Vagina (tissue), 2 donors: Measurements from ENCODE around the gene FABP1. TPM values are rescaled to one million over a fixed set of nuclear protein-coding genes. Genes with fewer than 3 reads are reported as not detected.
A peak's percentile ranks its signal among the peaks of the same experiment; 100 is the strongest.

Experiments used
- DNase-seq, 2 donors: peaks; one replicate each; pipeline ENCODE4 v3.0.0-alpha.2; 2017; ENCODE audit errors: extremely low spot score in 2 of 2
- H3K27ac ChIP-seq: fragments of 200-600 bp; sonication (generic); one replicate; pipeline ENCODE4 v1.5.1; 2019
- H3K27me3 ChIP-seq: fragments of 200-600 bp; sonication (generic); one replicate; pipeline ENCODE4 v1.5.1; 2019
- H3K36me3 ChIP-seq, 2 donors: fragments of 200-600 bp; sonication (generic); one replicate each; pipeline ENCODE4 v1.5.1; 2017 to 2019
- H3K4me1 ChIP-seq: fragments of 200-600 bp; sonication (generic); one replicate; pipeline ENCODE4 v1.5.1; 2019
- H3K4me3 ChIP-seq, 2 donors: fragments of 200-600 bp; sonication (generic); 1 replicate in 1 of 2; 2 replicates in 1 of 2; pipeline ENCODE4 v1.5.1; 2016 to 2019
- H3K9me3 ChIP-seq: fragments of 200-600 bp; sonication (generic); one replicate; pipeline ENCODE4 v1.5.1; 2019
- CTCF ChIP-seq, 3 experiments: fragments of 450-650 bp in 2 of 3; fragments of 200-600 bp in 1 of 3; sonication (generic) in 1 of 3; IDR thresholded peaks; one replicate each; pipeline ENCODE4 v1.5.1; 2017 to 2019; ENCODE audit warnings: antibody characterized with exemption in 3 of 3, mild to moderate bottlenecking in 2 of 3, moderate library complexity in 2 of 3
- POLR2A ChIP-seq, 2 donors: fragments of 450-650 bp; IDR thresholded peaks; one replicate each; pipeline ENCODE4 v1.6.1; 2017; ENCODE audit warnings: antibody characterized with exemption in 2 of 2, mild to moderate bottlenecking in 2 of 2, moderate library complexity in 2 of 2
- POLR2AphosphoS5 ChIP-seq, 2 donors: sonication (generic); formaldehyde crosslinking; IDR thresholded peaks; one replicate each; pipeline ENCODE4 v1.9.0; 2017; ENCODE audit warnings: antibody characterized with exemption in 2 of 2, mild to moderate bottlenecking in 2 of 2, low read depth in 1 of 2; ENCODE audit not compliant: insufficient read depth in 1 of 2
- intact Hi-C: fragments of 100-400 bp; cut with DNase I; formaldehyde crosslinking; loops from one replicate; pipeline ENCODE4 v1.15.1; 2023
- total RNA-seq: library from RNA; depleted of rRNA; stranded (reverse); fragments of >200 nt; gene quantifications from one replicate; pipeline ENCODE4 v1.2.3, GENCODE V29; 2016

FABP1 gene
- total RNA-seq, 1 donor from 2014 or later: not detected

GRCh38 chr2:88170472-88170892 is 42.6 kb upstream of the FABP1 start:
- intact Hi-C loops: no loop called here

GRCh38 chr2:88168386-88168785 is 40.5 kb upstream of the FABP1 start:
- DNase-seq: peak in 1 of 2 donors; percentile 44
- H3K27ac ChIP-seq: no peak overlapping the region

More at GRCh38 chr2:88170472-88170892, 42.6 kb upstream of the FABP1 start:
- no peaks in the 10 kb centered on the region for H3K9me3 ChIP-seq
- TF ChIP-seq CTCF (IDR thresholded peaks at IDR 0.05) (no peak), POLR2A (IDR thresholded peaks at IDR 0.05) (no peak), POLR2AphosphoS5 (IDR thresholded peaks at IDR 0.05; ENCODE audit: insufficient read depth in 1 of 2, low read depth in 1 of 2) (no peak)
- H3K4me1 ChIP-seq: peaks cover 18% of the 10 kb centered on the region
- peak overlapping the region; percentile 60 to 79 for H3K4me3 ChIP-seq
- peak in 1 of 2 donors; percentile 86 for DNase-seq
- no peaks in the 10 kb centered on the region for H3K36me3 ChIP-seq
- peak overlapping the region; percentile 84 for H3K27ac ChIP-seq
- no peaks in the 10 kb centered on the region for H3K27me3 ChIP-seq

GRCh38 chr2:88167740-88168139 is 39.9 kb upstream of the FABP1 start:
- H3K4me3 ChIP-seq: no peak overlapping the region
- H3K9me3 ChIP-seq: no peaks in the 10 kb centered on the region
- H3K27ac ChIP-seq: no peak overlapping the region
- TF ChIP-seq CTCF (IDR thresholded peaks at IDR 0.05) (no peak), POLR2A (IDR thresholded peaks at IDR 0.05) (no peak), POLR2AphosphoS5 (IDR thresholded peaks at IDR 0.05; ENCODE audit: insufficient read depth in 1 of 2, low read depth in 1 of 2) (no peak)
- DNase-seq: no peak
- no peaks in the 10 kb centered on the region for H3K27me3 ChIP-seq
- peaks cover 18% of the 10 kb centered on the region for H3K4me1 ChIP-seq
- intact Hi-C loops: no loop called here
- no peaks in the 10 kb centered on the region for H3K36me3 ChIP-seq

More at GRCh38 chr2:88168386-88168785, 40.5 kb upstream of the FABP1 start:
- Histone ChIP-seq H3K27me3 (no peaks in the 10 kb centered on the region), H3K36me3 (no peaks in the 10 kb centered on the region), H3K4me3 (no peak overlapping the region), H3K9me3 (no peaks in the 10 kb centered on the region), H3K4me1 (peaks cover 18% of the 10 kb centered on the region)
- intact Hi-C loops: no loop called here
- TF ChIP-seq CTCF (IDR thresholded peaks at IDR 0.05): no peak

- TF ChIP-seq CTCF (IDR thresholded peaks at IDR 0.05): no peak
- Histone ChIP-seq H3K4me3 (no peak overlapping the region), H3K9me3 (no peaks in the 10 kb centered on the region)
Measured at GRCh38 chr2:88165332-88166003, 37.6 kb upstream of the FABP1 start.

GRCh38 chr2:88161446-88162244 is 33.8 kb upstream of the FABP1 start:
- DNase-seq: no peak
- TF ChIP-seq CTCF (IDR thresholded peaks at IDR 0.05): no peak
- TF ChIP-seq POLR2A (IDR thresholded peaks at IDR 0.05): no peak
- TF ChIP-seq POLR2AphosphoS5 (IDR thresholded peaks at IDR 0.05; ENCODE audit: insufficient read depth in 1 of 2, low read depth in 1 of 2): no peak
- intact Hi-C loops: loop anchor here (5.0 kb wide), 1 partner anchor 99 kb away; no protein-coding TSS in a partner anchor

More at GRCh38 chr2:88165332-88166003, 37.6 kb upstream of the FABP1 start:
- Histone ChIP-seq H3K27me3 (no peaks in the 10 kb centered on the region), H3K27ac (no peak overlapping the region), H3K4me1 (no peaks in the 10 kb centered on the region), H3K36me3 (no peaks in the 10 kb centered on the region)
- intact Hi-C loops: no loop called here
- DNase-seq: no peak

More at GRCh38 chr2:88161446-88162244, 33.8 kb upstream of the FABP1 start:
- Histone ChIP-seq H3K27ac (no peak overlapping the region), H3K4me3 (no peak overlapping the region), H3K4me1 (no peaks in the 10 kb centered on the region), H3K27me3 (no peaks in the 10 kb centered on the region), H3K36me3 (no peaks in the 10 kb centered on the region), H3K9me3 (no peaks in the 10 kb centered on the region)
